ENCODE results near the gene PRKG1. TPM values are rescaled to one million over a fixed set of nuclear protein-coding genes. Genes with fewer than 3 reads are reported as not detected.

PRKG1 gene
- total RNA-seq, 1 donor from 2014 or later = 4.6 TPM

DNA sequence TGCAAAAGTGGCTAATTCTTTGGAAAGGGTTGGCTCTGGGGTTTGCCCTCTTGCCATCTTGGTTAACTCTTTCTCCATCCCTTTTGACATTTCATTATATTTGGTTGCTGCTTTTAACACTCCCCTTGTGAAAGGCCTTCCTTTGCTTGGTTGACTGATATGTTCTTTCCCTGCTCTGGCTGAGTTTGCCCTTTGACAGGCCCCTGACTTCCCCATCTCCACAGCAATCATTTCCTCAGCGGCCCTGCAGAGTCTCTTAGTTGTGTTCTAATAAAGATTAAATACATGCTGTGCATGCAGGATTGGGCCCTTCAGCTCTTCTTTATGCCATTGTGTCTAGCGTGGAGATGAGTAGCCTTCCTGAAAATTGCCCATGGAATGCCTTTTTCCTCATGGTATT lies 709.7 kb downstream of the PRKG1 start:
- TF ChIP-seq, protein P1, sequence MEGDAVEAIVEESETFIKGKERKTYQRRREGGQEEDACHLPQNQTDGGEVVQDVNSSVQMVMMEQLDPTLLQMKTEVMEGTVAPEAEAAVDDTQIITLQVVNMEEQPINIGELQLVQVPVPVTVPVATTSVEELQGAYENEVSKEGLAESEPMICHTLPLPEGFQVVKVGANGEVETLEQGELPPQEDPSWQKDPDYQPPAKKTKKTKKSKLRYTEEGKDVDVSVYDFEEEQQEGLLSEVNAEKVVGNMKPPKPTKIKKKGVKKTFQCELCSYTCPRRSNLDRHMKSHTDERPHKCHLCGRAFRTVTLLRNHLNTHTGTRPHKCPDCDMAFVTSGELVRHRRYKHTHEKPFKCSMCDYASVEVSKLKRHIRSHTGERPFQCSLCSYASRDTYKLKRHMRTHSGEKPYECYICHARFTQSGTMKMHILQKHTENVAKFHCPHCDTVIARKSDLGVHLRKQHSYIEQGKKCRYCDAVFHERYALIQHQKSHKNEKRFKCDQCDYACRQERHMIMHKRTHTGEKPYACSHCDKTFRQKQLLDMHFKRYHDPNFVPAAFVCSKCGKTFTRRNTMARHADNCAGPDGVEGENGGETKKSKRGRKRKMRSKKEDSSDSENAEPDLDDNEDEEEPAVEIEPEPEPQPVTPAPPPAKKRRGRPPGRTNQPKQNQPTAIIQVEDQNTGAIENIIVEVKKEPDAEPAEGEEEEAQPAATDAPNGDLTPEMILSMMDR (IDR thresholded peaks at IDR 0.05; ENCODE audit: unreplicated experiment) = no peak
- Mint-ChIP-seq H3K27me3 (no peaks in the 10 kb centered on the region), H3K36me3 (ENCODE audit: insufficient read depth) (no peaks in the 10 kb centered on the region), H3K4me1 (ENCODE audit: low read depth) (peaks cover 3% of the 10 kb centered on the region), H3K9me3 (ENCODE audit: low read depth) (no peaks in the 10 kb centered on the region), H3K27ac (no peak overlapping the region), H3K4me3 (ENCODE audit: low read depth) (no peak overlapping the region)
- no peak for DNase-seq (ENCODE audit: low spot score, unreplicated experiment)

DNA sequence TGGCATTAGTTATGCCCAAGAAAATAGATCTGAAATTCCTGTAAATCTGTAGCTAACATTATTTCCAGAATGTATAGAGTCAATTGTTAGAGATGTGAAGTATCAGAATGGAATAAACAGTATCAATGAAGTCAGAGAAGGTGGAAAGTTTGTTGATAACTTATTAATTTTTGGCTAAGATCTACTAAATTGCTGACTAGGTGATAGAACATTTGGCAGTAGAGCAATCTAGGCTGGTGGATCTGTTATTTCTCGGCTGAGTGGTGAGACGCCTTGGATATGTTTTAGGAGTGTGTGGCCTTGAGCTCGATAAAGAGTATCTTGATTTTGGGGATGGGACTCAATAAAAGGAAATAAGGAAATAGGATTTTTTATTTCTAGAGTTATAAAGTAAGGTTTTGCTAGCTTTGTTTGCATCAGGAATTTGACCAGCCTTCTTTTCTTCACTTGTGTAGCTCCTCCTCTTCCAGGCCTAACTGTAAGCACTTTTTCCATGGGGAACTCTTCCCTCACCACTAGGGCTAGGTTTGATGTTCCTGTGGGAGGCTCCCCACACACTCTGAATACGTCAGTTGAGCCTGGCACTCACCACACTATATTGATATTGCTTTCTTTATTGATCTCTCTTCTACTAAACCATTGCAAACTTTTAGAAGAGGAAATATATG lies 711.9 kb downstream of the PRKG1 start:
- no peaks in the 10 kb centered on the region for H3K27me3 Mint-ChIP-seq
- TF ChIP-seq, protein P1 (IDR thresholded peaks at IDR 0.05; ENCODE audit: unreplicated experiment) = no peak
- DNase-seq (ENCODE audit: low spot score, unreplicated experiment) = no peak
- H3K27ac Mint-ChIP-seq = no peak overlapping the region
- H3K4me3 Mint-ChIP-seq (ENCODE audit: low read depth) = no peak overlapping the region
- H3K4me1 Mint-ChIP-seq (ENCODE audit: low read depth) = peaks cover 3% of the 10 kb centered on the region
- H3K9me3 Mint-ChIP-seq (ENCODE audit: low read depth) = no peaks in the 10 kb centered on the region
- H3K36me3 Mint-ChIP-seq (ENCODE audit: insufficient read depth) = no peaks in the 10 kb centered on the region

DNA sequence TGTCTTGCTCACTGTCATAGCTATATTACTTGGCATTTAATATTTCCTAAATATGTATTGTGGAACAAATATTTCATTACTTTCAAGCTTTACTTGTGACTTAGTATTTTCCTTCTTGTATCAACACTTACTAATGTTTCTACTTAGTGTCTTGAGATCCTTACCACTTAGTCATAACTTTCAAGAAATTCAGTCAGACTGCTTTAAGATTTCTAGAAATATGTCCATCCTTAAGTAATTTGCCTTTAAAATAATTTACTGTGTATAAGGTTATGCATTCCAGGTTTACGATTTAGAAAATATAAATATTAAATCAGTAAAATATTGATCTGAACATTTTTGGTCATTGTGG lies 712.4 kb downstream of the PRKG1 start:
- TF ChIP-seq, protein P1 (IDR thresholded peaks at IDR 0.05; ENCODE audit: unreplicated experiment) = no peak
- Mint-ChIP-seq H3K4me3 (ENCODE audit: low read depth) (no peak overlapping the region), H3K9me3 (ENCODE audit: low read depth) (peaks cover 2% of the 10 kb centered on the region)

DNA sequence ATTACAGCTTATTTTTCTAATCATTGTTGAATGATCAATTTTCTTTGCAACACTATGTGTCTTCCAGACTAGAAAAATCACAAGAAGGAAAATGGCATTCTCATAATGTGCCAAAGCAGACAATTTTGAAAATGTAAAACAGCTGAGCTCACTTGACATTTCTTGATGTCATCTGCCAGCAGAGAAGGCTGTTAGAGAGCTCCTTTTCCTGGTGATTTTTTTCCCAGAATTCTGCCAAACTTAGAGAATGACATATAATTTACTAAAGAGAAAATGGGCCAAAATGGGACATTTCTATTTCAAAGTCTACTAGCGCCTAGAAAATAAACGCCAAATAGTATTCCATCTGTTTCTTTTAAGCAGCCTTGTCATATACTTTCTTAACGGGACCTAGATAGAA lies 714.0 kb downstream of the PRKG1 start:
- no peak overlapping the region for H3K4me3 Mint-ChIP-seq (ENCODE audit: low read depth)
- no peaks in the 10 kb centered on the region for H3K27me3 Mint-ChIP-seq
- H3K27ac Mint-ChIP-seq = no peak overlapping the region
- DNase-seq (ENCODE audit: low spot score, unreplicated experiment) = no peak
- H3K36me3 Mint-ChIP-seq (ENCODE audit: insufficient read depth) = no peaks in the 10 kb centered on the region
- peaks cover 4% of the 10 kb centered on the region for H3K4me1 Mint-ChIP-seq (ENCODE audit: low read depth)
- TF ChIP-seq, protein P1 (IDR thresholded peaks at IDR 0.05; ENCODE audit: unreplicated experiment) = no peak
- H3K9me3 Mint-ChIP-seq (ENCODE audit: low read depth) = peaks cover 7% of the 10 kb centered on the region

More for the DNA sequence above, 712.4 kb downstream of the PRKG1 start:
- Mint-ChIP-seq H3K27ac (no peak overlapping the region), H3K4me1 (ENCODE audit: low read depth) (peaks cover 3% of the 10 kb centered on the region), H3K27me3 (no peaks in the 10 kb centered on the region), H3K36me3 (ENCODE audit: insufficient read depth) (no peaks in the 10 kb centered on the region)
- DNase-seq (ENCODE audit: low spot score, unreplicated experiment) = no peak

DNA sequence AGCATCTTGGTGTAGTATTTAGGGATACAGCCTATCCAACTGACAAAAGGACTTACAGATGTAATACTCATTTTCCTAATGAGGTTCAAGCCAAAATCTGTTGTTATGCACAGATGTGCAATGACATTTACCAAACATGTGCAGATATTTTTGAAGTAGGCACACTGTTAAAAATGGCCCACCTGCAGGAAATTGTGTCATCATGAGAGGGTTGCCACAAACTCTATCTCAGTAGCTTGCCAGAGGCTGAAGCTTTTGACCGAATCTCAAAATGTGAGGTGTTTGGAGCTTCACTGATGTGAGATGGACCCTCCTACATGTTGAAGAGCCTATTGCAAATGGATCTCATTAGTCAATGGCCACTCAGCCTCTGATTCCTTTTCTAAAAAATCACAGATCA lies 714.8 kb downstream of the PRKG1 start:
- Mint-ChIP-seq H3K4me1 (ENCODE audit: low read depth) (peaks cover 4% of the 10 kb centered on the region), H3K36me3 (ENCODE audit: insufficient read depth) (no peaks in the 10 kb centered on the region), H3K27ac (no peak overlapping the region), H3K4me3 (ENCODE audit: low read depth) (no peak overlapping the region), H3K9me3 (ENCODE audit: low read depth) (peaks cover 10% of the 10 kb centered on the region), H3K27me3 (no peaks in the 10 kb centered on the region)
- TF ChIP-seq, protein P1 (IDR thresholded peaks at IDR 0.05; ENCODE audit: unreplicated experiment) = no peak
- DNase-seq (ENCODE audit: low spot score, unreplicated experiment) = no peak

Measured in progenitor cell of endocrine pancreas (in vitro differentiated cells).